GM12878 (cell line): ENCODE data around the gene MARF1. TPM values are rescaled to one million over a fixed set of nuclear protein-coding genes. Genes with fewer than 3 reads are reported as not detected.

ENCODE experiments used
- BCL11A ChIP-seq: IDR thresholded peaks from 2 replicates; pipeline ENCODE4 v1.6.1; 2011; ENCODE audit warnings: low read depth, low read length
- BHLHE40 ChIP-seq, 2 experiments: fragments of 450-650 bp in 1 of 2; IDR thresholded peaks; 2 replicates each; pipeline ENCODE4 v1.6.1; 2011 to 2017; ENCODE audit warnings: low read depth in 2 of 2, borderline replicate concordance in 1 of 2, improper control_type of control experiment in 1 of 2, low read length in 1 of 2, mild to moderate bottlenecking in 1 of 2
- BMI1 ChIP-seq: fragments of 450-650 bp; IDR thresholded peaks from 2 replicates; pipeline ENCODE4 v1.6.1; 2016; ENCODE audit warnings: mild to moderate bottlenecking, moderate library complexity, borderline replicate concordance
- CBFB ChIP-seq: IDR thresholded peaks from 2 replicates; pipeline ENCODE4 v1.6.1; 2016; ENCODE audit warnings: antibody characterized with exemption, low read depth
- CHD4 ChIP-seq: fragments of 200-600 bp; sonication (generic); IDR thresholded peaks from 2 replicates; pipeline ENCODE4 v1.6.1; 2016; ENCODE audit warnings: mild to moderate bottlenecking
- ESRRA ChIP-seq: IDR thresholded peaks from 2 replicates; pipeline ENCODE4 v1.6.1; 2012; ENCODE audit warnings: mild to moderate bottlenecking, low read length, improper control_type of control experiment
- ETV6 ChIP-seq, 2 experiments: fragments of 450-650 bp in 1 of 2; IDR thresholded peaks in 1 of 2; conservative IDR thresholded peaks in 1 of 2; 2 replicates each; pipeline ENCODE4 v1.6.1; 2014; ENCODE audit warnings: antibody characterized with exemption in 1 of 2, borderline replicate concordance in 1 of 2, low read depth in 1 of 2, mild to moderate bottlenecking in 1 of 2, moderate library complexity in 1 of 2
- POLR2AphosphoS2 ChIP-seq: IDR thresholded peaks from 2 replicates; pipeline ENCODE4 v1.6.1; 2011; ENCODE audit warnings: low read depth, mild to moderate bottlenecking, low read length, improper control_type of control experiment, moderate library complexity
- TCF3 ChIP-seq: IDR thresholded peaks from 2 replicates; pipeline ENCODE4 v1.6.1; 2012; ENCODE audit warnings: low read depth, mild to moderate bottlenecking, low read length, borderline replicate concordance; ENCODE audit not compliant: insufficient read depth
- ZBTB40 ChIP-seq: fragments of 450-650 bp; IDR thresholded peaks from 2 replicates; pipeline ENCODE4 v1.6.1; 2016; ENCODE audit warnings: mild to moderate bottlenecking, moderate library complexity, borderline replicate concordance
- ZNF217 ChIP-seq: fragments of 450-650 bp; IDR thresholded peaks from 2 replicates; pipeline ENCODE4 v1.6.1; 2017; ENCODE audit warnings: antibody characterized with exemption, mild to moderate bottlenecking
- ZNF274 ChIP-seq: IDR thresholded peaks from one replicate; pipeline ENCODE4 v1.8.0; 2011; ENCODE audit not compliant: insufficient read length, insufficient read depth
- polyA plus RNA-seq, 11 experiments: library from polyadenylated mRNA; depleted of rRNA in 4 of 11; unstranded in 6 of 11; stranded (reverse) in 5 of 11; fragments of >200 nt; fragmentation: Nextera tagmentation in 4 of 11; fragmentation: Illumina TruSeq in 1 of 11; extraction: Ambion mirVana in 4 of 11; extraction: Trizol in 1 of 11; gene quantifications; 1 replicate in 1 of 11; 2 replicates in 10 of 11; pipeline versions ENCODE4 v1.2.1 to v1.2.3, GENCODE V29; 2011 to 2016; ENCODE audit warnings: inconsistent platforms in 2 of 11, missing spikeins in 2 of 11, low read depth in 1 of 11
- total RNA-seq, 4 experiments: library from RNA; depleted of rRNA in 3 of 4; stranded (reverse); fragments of >200 nt in 3 of 4; fragmentation: Illumina TruSeq in 1 of 4; extraction: Trizol in 1 of 4; gene quantifications; 2 replicates each; pipeline versions ENCODE4 v1.2.1 to v1.2.3, GENCODE V29; 2013 to 2021
- TF ChIP-seq, protein P1 (sequence below): fragments of 450-650 bp; IDR thresholded peaks from 2 replicates; pipeline ENCODE4 v1.6.1; 2017; ENCODE audit warnings: mild to moderate bottlenecking, moderate library complexity
- TF ChIP-seq, protein P2 (sequence below): fragments of 450-650 bp; IDR thresholded peaks from 2 replicates; pipeline ENCODE4 v1.6.1; 2016; ENCODE audit warnings: mild to moderate bottlenecking
- TF ChIP-seq, protein P3 (sequence below): fragments of 450-650 bp; IDR thresholded peaks from 2 replicates; pipeline ENCODE4 v1.6.1; 2018; ENCODE audit warnings: borderline replicate concordance, mild to moderate bottlenecking; ENCODE audit not compliant: partially characterized antibody

The MARF1 gene
- total and polyA plus RNA-seq, 10 of the 15 experiments (the other 5 are each of a cell fraction or from before 2014, with no cell fraction given) = 4.5 to 40.1 (median 14.0) TPM

- peak; percentile 75 for TF ChIP-seq ZBTB40
- no peak for TF ChIP-seq ZNF274
- no peak for TF ChIP-seq ESRRA
- TF ChIP-seq CBFB = no peak
- TF ChIP-seq, protein P1, sequence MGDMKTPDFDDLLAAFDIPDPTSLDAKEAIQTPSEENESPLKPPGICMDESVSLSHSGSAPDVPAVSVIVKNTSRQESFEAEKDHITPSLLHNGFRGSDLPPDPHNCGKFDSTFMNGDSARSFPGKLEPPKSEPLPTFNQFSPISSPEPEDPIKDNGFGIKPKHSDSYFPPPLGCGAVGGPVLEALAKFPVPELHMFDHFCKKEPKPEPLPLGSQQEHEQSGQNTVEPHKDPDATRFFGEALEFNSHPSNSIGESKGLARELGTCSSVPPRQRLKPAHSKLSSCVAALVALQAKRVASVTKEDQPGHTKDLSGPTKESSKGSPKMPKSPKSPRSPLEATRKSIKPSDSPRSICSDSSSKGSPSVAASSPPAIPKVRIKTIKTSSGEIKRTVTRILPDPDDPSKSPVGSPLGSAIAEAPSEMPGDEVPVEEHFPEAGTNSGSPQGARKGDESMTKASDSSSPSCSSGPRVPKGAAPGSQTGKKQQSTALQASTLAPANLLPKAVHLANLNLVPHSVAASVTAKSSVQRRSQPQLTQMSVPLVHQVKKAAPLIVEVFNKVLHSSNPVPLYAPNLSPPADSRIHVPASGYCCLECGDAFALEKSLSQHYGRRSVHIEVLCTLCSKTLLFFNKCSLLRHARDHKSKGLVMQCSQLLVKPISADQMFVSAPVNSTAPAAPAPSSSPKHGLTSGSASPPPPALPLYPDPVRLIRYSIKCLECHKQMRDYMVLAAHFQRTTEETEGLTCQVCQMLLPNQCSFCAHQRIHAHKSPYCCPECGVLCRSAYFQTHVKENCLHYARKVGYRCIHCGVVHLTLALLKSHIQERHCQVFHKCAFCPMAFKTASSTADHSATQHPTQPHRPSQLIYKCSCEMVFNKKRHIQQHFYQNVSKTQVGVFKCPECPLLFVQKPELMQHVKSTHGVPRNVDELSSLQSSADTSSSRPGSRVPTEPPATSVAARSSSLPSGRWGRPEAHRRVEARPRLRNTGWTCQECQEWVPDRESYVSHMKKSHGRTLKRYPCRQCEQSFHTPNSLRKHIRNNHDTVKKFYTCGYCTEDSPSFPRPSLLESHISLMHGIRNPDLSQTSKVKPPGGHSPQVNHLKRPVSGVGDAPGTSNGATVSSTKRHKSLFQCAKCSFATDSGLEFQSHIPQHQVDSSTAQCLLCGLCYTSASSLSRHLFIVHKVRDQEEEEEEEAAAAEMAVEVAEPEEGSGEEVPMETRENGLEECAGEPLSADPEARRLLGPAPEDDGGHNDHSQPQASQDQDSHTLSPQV = no peak
- no peak for TF ChIP-seq ZNF217
- TF ChIP-seq BCL11A = no peak
- TF ChIP-seq BMI1 = no peak
- TF ChIP-seq POLR2AphosphoS2 = no peak
- TF ChIP-seq, protein P2, sequence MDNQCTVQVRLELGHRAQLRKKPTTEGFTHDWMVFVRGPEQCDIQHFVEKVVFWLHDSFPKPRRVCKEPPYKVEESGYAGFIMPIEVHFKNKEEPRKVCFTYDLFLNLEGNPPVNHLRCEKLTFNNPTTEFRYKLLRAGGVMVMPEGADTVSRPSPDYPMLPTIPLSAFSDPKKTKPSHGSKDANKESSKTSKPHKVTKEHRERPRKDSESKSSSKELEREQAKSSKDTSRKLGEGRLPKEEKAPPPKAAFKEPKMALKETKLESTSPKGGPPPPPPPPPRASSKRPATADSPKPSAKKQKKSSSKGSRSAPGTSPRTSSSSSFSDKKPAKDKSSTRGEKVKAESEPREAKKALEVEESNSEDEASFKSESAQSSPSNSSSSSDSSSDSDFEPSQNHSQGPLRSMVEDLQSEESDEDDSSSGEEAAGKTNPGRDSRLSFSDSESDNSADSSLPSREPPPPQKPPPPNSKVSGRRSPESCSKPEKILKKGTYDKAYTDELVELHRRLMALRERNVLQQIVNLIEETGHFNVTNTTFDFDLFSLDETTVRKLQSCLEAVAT = no peak
- TF ChIP-seq CHD4 = no peak
- TF ChIP-seq BHLHE40 (IDR thresholded peaks at IDR 0.05; ENCODE audit: borderline replicate concordance in 1 of 2, low read depth in 2 of 2, low read length in 1 of 2) = peak in 1 of 2 experiments; percentile 52; a peak in 1 of 4 replicates
- no peak for TF ChIP-seq ETV6 (conservative IDR thresholded peaks at IDR 0.05 in 1 of 2, IDR thresholded peaks at IDR 0.05 in 1 of 2; ENCODE audit: borderline replicate concordance in 1 of 2, low read depth in 1 of 2)
- TF ChIP-seq, protein P3, sequence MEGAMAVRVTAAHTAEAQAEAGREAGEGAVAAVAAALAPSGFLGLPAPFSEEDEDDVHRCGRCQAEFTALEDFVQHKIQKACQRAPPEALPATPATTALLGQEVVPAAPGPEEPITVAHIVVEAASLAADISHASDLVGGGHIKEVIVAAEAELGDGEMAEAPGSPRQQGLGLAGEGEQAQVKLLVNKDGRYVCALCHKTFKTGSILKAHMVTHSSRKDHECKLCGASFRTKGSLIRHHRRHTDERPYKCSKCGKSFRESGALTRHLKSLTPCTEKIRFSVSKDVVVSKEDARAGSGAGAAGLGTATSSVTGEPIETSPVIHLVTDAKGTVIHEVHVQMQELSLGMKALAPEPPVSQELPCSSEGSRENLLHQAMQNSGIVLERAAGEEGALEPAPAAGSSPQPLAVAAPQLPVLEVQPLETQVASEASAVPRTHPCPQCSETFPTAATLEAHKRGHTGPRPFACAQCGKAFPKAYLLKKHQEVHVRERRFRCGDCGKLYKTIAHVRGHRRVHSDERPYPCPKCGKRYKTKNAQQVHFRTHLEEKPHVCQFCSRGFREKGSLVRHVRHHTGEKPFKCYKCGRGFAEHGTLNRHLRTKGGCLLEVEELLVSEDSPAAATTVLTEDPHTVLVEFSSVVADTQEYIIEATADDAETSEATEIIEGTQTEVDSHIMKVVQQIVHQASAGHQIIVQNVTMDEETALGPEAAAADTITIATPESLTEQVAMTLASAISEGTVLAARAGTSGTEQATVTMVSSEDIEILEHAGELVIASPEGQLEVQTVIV = no peak
- no peak for TF ChIP-seq TCF3
Observed at GRCh38 chr16:15682105-15682570, 39.2 kb upstream of the MARF1 start (continued).
